Hepatocyte (in vitro differentiated cells): ENCODE measurements around the gene ATP2B1.

Source experiments
- CTCF ChIP-seq: fragments of 200-600 bp; sonication (generic); IDR thresholded peaks from 2 replicates; pipeline ENCODE4 v1.5.1; 2016; ENCODE audit warnings: antibody characterized with exemption, mild to moderate bottlenecking; ENCODE audit not compliant: poor library complexity
- EZH2 ChIP-seq: fragments of 200-600 bp; sonication (generic); IDR thresholded peaks from 2 replicates; pipeline ENCODE4 v1.6.1; 2016; ENCODE audit warnings: antibody characterized with exemption, mild to moderate bottlenecking, borderline replicate concordance
- EZH2phosphoT487 ChIP-seq: fragments of 200-600 bp; sonication (generic); IDR thresholded peaks from one replicate; pipeline ENCODE4 v1.6.1; 2018; ENCODE audit warnings: antibody characterized with exemption, mild to moderate bottlenecking, low read depth, moderate library complexity; ENCODE audit not compliant: unreplicated experiment, severe bottlenecking

- TF ChIP-seq EZH2 (no peak), CTCF (no peak), EZH2phosphoT487 (no peak)
Measured at GRCh38 chr12:89673603-89674002, 35.0 kb downstream of the ATP2B1 start.
